K562 (cell line): ENCODE data around the gene ARID3B. TPM values are rescaled to one million over a fixed set of nuclear protein-coding genes. Genes with fewer than 3 reads are reported as not detected.

Source experiments
- ATAC-seq: fragments of 200-7000 bp; cut with Tn5 transposase; 3 replicates; pipeline ENCODE4 v1.9.1; 2020; ENCODE audit warnings: moderate library complexity
- BruUV-seq: library from RNA; stranded (reverse); fragments of 400-500 nt; replicated peaks from 2 replicates; lab custom pipeline; 2021; lab: Mats Ljungman, UMichigan
- CTCF ChIA-PET: fragments of 300-600 bp; formaldehyde crosslinking; extraction: SDS; loops from one replicate; lab custom pipeline; 2021; ENCODE audit warnings: low intra/inter-chr PET ratio; lab: Yijun Ruan, JAX
- POLR2A ChIA-PET: fragments of 300-600, 350-650 bp; sonication (Branson Sonifier 250); formaldehyde crosslinking; extraction: SDS; loops from one replicate; lab custom pipeline; 2021; ENCODE audit warnings: antibody characterized with exemption, inconsistent platforms; lab: Yijun Ruan, JAX
- DNase-seq, 4 experiments: peaks; one replicate each; pipeline versions ENCODE4 v3.0.0 to v3.0.0-alpha.2; 2011 to 2018; ENCODE audit warnings: low spot score in 3 of 4, mixed read lengths in 3 of 4; ENCODE audit errors: extremely low read depth in 1 of 4
- FAIRE-seq: peaks from 2 replicates; lab custom pipeline; 2011; peaks lifted over from hg19 to GRCh38; lab: Jason Lieb, UNC
- H2AFZ ChIP-seq: 2 replicates; pipeline ENCODE4 v1.6.0; 2011; ENCODE audit warnings: low read depth, low read length, control low read depth, inconsistent platforms
- H3K27ac ChIP-seq: fragments of 200-600 bp; 3 replicates; pipeline ENCODE4 v1.8.0; 2011; ENCODE audit warnings: low read depth, mild to moderate bottlenecking, control low read depth, inconsistent platforms, low read length, moderate library complexity, mixed read lengths; ENCODE audit errors: extremely low read depth
- H3K27me3 ChIP-seq, 2 experiments: fragments of 300-600 bp in 1 of 2; 2 replicates in 1 of 2; 3 replicates in 1 of 2; pipeline versions ENCODE4 v1.6.0 to v1.8.0; 2011; ENCODE audit warnings: inconsistent platforms in 2 of 2, low read length in 2 of 2, mild to moderate bottlenecking in 1 of 2, mixed read lengths in 1 of 2, moderate library complexity in 1 of 2; ENCODE audit not compliant: control insufficient read depth in 2 of 2, insufficient read depth in 2 of 2
- H3K36me3 ChIP-seq: fragments of 300-600 bp; 3 replicates; pipeline ENCODE4 v1.8.0; 2011; ENCODE audit warnings: mild to moderate bottlenecking, low read length, inconsistent platforms; ENCODE audit not compliant: control insufficient read depth, insufficient read depth
- H3K4me1 ChIP-seq, 2 experiments: fragments of 200-600 bp in 1 of 2; replicated peaks in 1 of 2; 2 replicates in 1 of 2; 3 replicates in 1 of 2; pipeline versions ENCODE4 v1.5.1 to v1.8.0; 2011; ENCODE audit warnings: inconsistent platforms in 2 of 2, low read length in 2 of 2, mild to moderate bottlenecking in 1 of 2, mixed read lengths in 1 of 2, moderate library complexity in 1 of 2; ENCODE audit not compliant: control insufficient read depth in 2 of 2, insufficient read depth in 2 of 2
- H3K4me2 ChIP-seq: 2 replicates; pipeline ENCODE4 v1.6.1; 2011; ENCODE audit warnings: low read length, control low read depth, inconsistent platforms, mixed read lengths; ENCODE audit not compliant: insufficient read depth
- H3K4me3 ChIP-seq: fragments of 200-600 bp; sonication (generic), shearing (Covaris generic); 2 replicates; pipeline ENCODE4 v1.5.1; 2016; ENCODE audit warnings: control low read depth, inconsistent platforms
- H3K79me2 ChIP-seq: fragments of 200-600 bp; 3 replicates; pipeline ENCODE4 v1.8.0; 2011; ENCODE audit warnings: low read length, inconsistent platforms; ENCODE audit not compliant: control insufficient read depth, insufficient read depth
- H3K9ac ChIP-seq, 2 experiments: 2 replicates each; pipeline versions ENCODE4 v1.6.0 to v1.6.1; 2011; ENCODE audit warnings: low read depth in 2 of 2, low read length in 2 of 2, control low read depth in 1 of 2, inconsistent platforms in 1 of 2, mild to moderate bottlenecking in 1 of 2, mixed read lengths in 1 of 2; ENCODE audit not compliant: insufficient read depth in 1 of 2
- H3K9me1 ChIP-seq: one replicate; pipeline ENCODE4 v1.6.0; 2011; ENCODE audit warnings: inconsistent platforms, mild to moderate bottlenecking, low read length, moderate library complexity; ENCODE audit not compliant: control insufficient read depth, insufficient read depth
- H3K9me3 ChIP-seq: replicated peaks from 2 replicates; pipeline ENCODE4 v1.5.1; 2011; ENCODE audit warnings: low read depth, low read length, inconsistent platforms; ENCODE audit not compliant: control insufficient read depth, insufficient read depth
- H4K20me1 ChIP-seq: replicated peaks from 2 replicates; pipeline ENCODE4 v1.6.1; 2011; ENCODE audit warnings: low read length, inconsistent platforms, mixed read lengths; ENCODE audit not compliant: control insufficient read depth, insufficient read depth
- HDAC3 ChIP-seq: fragments of 450-650 bp; IDR thresholded peaks from 2 replicates; pipeline ENCODE4 v1.6.1; 2018; ENCODE audit warnings: borderline replicate concordance, mild to moderate bottlenecking, moderate library complexity; ENCODE audit not compliant: partially characterized antibody
- HDAC8 ChIP-seq: fragments of 450-650 bp; IDR thresholded peaks from 2 replicates; pipeline ENCODE4 v1.6.1; 2016; ENCODE audit warnings: mild to moderate bottlenecking, missing genetic modification characterization, moderate library complexity, missing compliant biosample characterization
- LARP7 ChIP-seq: fragments of 450-650 bp; IDR thresholded peaks from 2 replicates; pipeline ENCODE4 v1.6.1; 2016
- MTA3 ChIP-seq: fragments of 450-650 bp; formaldehyde crosslinking; IDR thresholded peaks from 2 replicates; pipeline ENCODE4 v1.6.1; 2017; ENCODE audit warnings: mild to moderate bottlenecking, borderline replicate concordance
- TEAD2 ChIP-seq: fragments of 450-650 bp; IDR thresholded peaks from 2 replicates; pipeline ENCODE4 v1.6.1; 2016; ENCODE audit warnings: missing genetic modification characterization, control low read depth, missing compliant biosample characterization
- ZNF561 ChIP-seq: fragments of 450-650 bp; formaldehyde crosslinking; conservative IDR thresholded peaks from 2 replicates; pipeline ENCODE4 v1.4.0; 2020; ENCODE audit warnings: mild to moderate bottlenecking, moderate library complexity
- in situ Hi-C: fragments of 300-500 bp; cut with MboI; formaldehyde crosslinking; loops from 4 replicates; pipeline ENCODE4 v1.15.0; 2018; ENCODE audit warnings: inconsistent platforms, mixed read lengths
- intact Hi-C: fragments of 100-400 bp; cut with micrococcal nuclease; formaldehyde crosslinking; loops from 2 replicates; pipeline ENCODE4 v1.14.2; 2022
- polyA plus RNA-seq, 8 experiments: library from polyadenylated mRNA; depleted of rRNA in 4 of 8; stranded (reverse) in 5 of 8; unstranded in 3 of 8; fragments of >200 nt; fragmentation: Nextera tagmentation in 2 of 8; fragmentation: Illumina TruSeq in 1 of 8; extraction: Ambion mirVana in 2 of 8; extraction: Trizol in 1 of 8; gene quantifications; 2 replicates each; pipeline versions ENCODE4 v1.2.1 to v1.2.3, GENCODE V29; 2011 to 2014; ENCODE audit warnings: inconsistent platforms in 1 of 8, missing spikeins in 1 of 8
- total RNA-seq, 7 experiments: library from RNA; depleted of rRNA in 6 of 7; stranded (reverse); fragments of >200 nt in 6 of 7; fragmentation: Illumina TruSeq in 2 of 7; extraction: Trizol in 2 of 7; gene quantifications; 2 replicates each; pipeline versions ENCODE4 v1.2.1 to v1.2.3, GENCODE V29; 2011 to 2021; ENCODE audit warnings: low replicate concordance in 1 of 7
- TF ChIP-seq, protein P1 (sequence below): fragments of 200-800 bp; sonication (Bioruptor generic); IDR thresholded peaks from 2 replicates; pipeline ENCODE4 v1.6.1; 2016; ENCODE audit warnings: missing genetic modification characterization, missing compliant biosample characterization
- TF ChIP-seq, protein P2 (sequence below): fragments of 450-650 bp; conservative IDR thresholded peaks from 2 replicates; pipeline ENCODE4 v1.6.1; 2016; ENCODE audit warnings: missing genetic modification characterization, low read depth, mild to moderate bottlenecking, control low read depth, missing compliant biosample characterization

Gene ARID3B
- total and polyA plus RNA-seq, 9 of the 15 experiments (the other 6 are each of a cell fraction or from before 2014, with no cell fraction given): 0.32 to 15.1 (median 7.1) TPM

DNA sequence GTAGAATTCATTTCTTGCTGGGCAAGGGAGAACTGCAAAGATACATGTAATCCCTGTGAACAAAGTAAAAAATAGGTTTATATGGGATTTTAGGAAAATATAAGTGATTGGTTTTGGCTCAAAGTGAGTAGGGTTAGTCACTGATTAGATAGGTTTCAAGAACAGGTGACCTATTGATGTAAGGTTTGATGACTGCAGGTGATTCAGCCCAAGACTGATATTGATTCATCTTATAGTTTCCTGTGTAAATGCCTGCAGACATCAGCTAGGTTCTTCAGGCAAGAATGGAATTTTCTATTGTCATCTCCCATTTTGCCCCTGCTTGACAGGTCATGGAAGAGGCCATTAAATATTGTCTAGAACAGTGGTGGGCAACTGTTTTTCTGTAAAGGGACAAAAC is 23.9 kb upstream of the ARID3B start:
- Histone ChIP-seq H3K4me2 (no peak overlapping the region), H2AFZ (no peak overlapping the region), H3K9me1 (no peaks in the 10 kb centered on the region), H3K79me2 (no peaks in the 10 kb centered on the region), H3K9ac (no peak overlapping the region), H3K9me3 (no peaks in the 10 kb centered on the region), H3K4me1 (0 out of 5 replicates have a peak, but pooled peaks cover 0 to 3% of the 10 kb centered on the region in 2 experiments), H3K27ac (no peak overlapping the region), H3K27me3 (no peaks in the 10 kb centered on the region), H4K20me1 (no peaks in the 10 kb centered on the region), H3K4me3 (no peak overlapping the region), H3K36me3 (no peaks in the 10 kb centered on the region)
- DNase-seq (no peak), ATAC-seq (no peak), FAIRE-seq (no peak)
- CTCF ChIA-PET: interaction anchor here (0.7 kb wide), 1 partner anchor 170 kb away, joined by 3 read pairs; no protein-coding TSS in a partner anchor
- BruUV-seq: no TSS peak
- POLR2A ChIA-PET: interaction anchor here (0.6 kb wide), 1 partner anchor 18 kb away, joined by 3 read pairs; no protein-coding TSS in a partner anchor
- intact Hi-C loops: no loop called here
- TF ChIP-seq, protein P1, sequence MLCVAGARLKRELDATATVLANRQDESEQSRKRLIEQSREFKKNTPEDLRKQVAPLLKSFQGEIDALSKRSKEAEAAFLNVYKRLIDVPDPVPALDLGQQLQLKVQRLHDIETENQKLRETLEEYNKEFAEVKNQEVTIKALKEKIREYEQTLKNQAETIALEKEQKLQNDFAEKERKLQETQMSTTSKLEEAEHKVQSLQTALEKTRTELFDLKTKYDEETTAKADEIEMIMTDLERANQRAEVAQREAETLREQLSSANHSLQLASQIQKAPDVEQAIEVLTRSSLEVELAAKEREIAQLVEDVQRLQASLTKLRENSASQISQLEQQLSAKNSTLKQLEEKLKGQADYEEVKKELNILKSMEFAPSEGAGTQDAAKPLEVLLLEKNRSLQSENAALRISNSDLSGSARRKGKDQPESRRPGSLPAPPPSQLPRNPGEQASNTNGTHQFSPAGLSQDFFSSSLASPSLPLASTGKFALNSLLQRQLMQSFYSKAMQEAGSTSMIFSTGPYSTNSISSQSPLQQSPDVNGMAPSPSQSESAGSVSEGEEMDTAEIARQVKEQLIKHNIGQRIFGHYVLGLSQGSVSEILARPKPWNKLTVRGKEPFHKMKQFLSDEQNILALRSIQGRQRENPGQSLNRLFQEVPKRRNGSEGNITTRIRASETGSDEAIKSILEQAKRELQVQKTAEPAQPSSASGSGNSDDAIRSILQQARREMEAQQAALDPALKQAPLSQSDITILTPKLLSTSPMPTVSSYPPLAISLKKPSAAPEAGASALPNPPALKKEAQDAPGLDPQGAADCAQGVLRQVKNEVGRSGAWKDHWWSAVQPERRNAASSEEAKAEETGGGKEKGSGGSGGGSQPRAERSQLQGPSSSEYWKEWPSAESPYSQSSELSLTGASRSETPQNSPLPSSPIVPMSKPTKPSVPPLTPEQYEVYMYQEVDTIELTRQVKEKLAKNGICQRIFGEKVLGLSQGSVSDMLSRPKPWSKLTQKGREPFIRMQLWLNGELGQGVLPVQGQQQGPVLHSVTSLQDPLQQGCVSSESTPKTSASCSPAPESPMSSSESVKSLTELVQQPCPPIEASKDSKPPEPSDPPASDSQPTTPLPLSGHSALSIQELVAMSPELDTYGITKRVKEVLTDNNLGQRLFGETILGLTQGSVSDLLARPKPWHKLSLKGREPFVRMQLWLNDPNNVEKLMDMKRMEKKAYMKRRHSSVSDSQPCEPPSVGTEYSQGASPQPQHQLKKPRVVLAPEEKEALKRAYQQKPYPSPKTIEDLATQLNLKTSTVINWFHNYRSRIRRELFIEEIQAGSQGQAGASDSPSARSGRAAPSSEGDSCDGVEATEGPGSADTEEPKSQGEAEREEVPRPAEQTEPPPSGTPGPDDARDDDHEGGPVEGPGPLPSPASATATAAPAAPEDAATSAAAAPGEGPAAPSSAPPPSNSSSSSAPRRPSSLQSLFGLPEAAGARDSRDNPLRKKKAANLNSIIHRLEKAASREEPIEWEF: no peak
- TF ChIP-seq HDAC3: no peak
- TF ChIP-seq, protein P2, sequence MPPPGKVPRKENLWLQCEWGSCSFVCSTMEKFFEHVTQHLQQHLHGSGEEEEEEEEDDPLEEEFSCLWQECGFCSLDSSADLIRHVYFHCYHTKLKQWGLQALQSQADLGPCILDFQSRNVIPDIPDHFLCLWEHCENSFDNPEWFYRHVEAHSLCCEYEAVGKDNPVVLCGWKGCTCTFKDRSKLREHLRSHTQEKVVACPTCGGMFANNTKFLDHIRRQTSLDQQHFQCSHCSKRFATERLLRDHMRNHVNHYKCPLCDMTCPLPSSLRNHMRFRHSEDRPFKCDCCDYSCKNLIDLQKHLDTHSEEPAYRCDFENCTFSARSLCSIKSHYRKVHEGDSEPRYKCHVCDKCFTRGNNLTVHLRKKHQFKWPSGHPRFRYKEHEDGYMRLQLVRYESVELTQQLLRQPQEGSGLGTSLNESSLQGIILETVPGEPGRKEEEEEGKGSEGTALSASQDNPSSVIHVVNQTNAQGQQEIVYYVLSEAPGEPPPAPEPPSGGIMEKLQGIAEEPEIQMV (tag): no peak
- no peak for TF ChIP-seq LARP7
- TF ChIP-seq HDAC8: no peak
- no peak for TF ChIP-seq MTA3
- TF ChIP-seq TEAD2: no peak
- no peak for TF ChIP-seq ZNF561 (CRISPR knock-in tag)
- in situ Hi-C loops: no loop called here
